Activated CD8-positive, alpha-beta memory T cell treated with anti-CD3 and anti-CD28 coated beads for 4 hours (primary cell): ENCODE measurements around the gene CLDN22.

ENCODE experiments used
- DNase-seq, 2 donors: peaks; one replicate each; pipeline ENCODE4 v3.0.0-alpha.2; 2020; ENCODE audit warnings: low read depth in 2 of 2

CLDN22 gene

GRCh38 chr4:183321516-183321915 is 1.4 kb upstream of the CLDN22 start:
- DNase-seq, result no peak

- no peak for DNase-seq
Observed at GRCh38 chr4:183321079-183321478, 1.0 kb upstream of the CLDN22 start.

GRCh38 chr4:183318656-183319055 is 1.4 kb downstream of the CLDN22 start:
- DNase-seq, result no peak

GRCh38 chr4:183314806-183315205 is 5.3 kb downstream of the CLDN22 start:
- no peak for DNase-seq

GRCh38 chr4:183314336-183314735 is 5.7 kb downstream of the CLDN22 start:
- DNase-seq, result no peak

GRCh38 chr4:183312841-183313240 is 7.2 kb downstream of the CLDN22 start:
- DNase-seq, result no peak

GRCh38 chr4:183306811-183307210 is 13.3 kb downstream of the CLDN22 start:
- no peak for DNase-seq

- no peak for DNase-seq
Observed at GRCh38 chr4:183304538-183304937, 15.5 kb downstream of the CLDN22 start.

- no peak for DNase-seq
Observed at GRCh38 chr4:183304067-183304466, 16.0 kb downstream of the CLDN22 start.

- no peak for DNase-seq
Observed at GRCh38 chr4:183303301-183303700, 16.8 kb downstream of the CLDN22 start.

- no peak for DNase-seq
Observed at GRCh38 chr4:183300655-183301054, 19.4 kb downstream of the CLDN22 start.

GRCh38 chr4:183300070-183300469 is 20.0 kb downstream of the CLDN22 start:
- DNase-seq, result no peak

- DNase-seq, result no peak
Observed at GRCh38 chr4:183299464-183299863, 20.6 kb downstream of the CLDN22 start.

GRCh38 chr4:183297675-183298074 is 22.4 kb downstream of the CLDN22 start:
- DNase-seq, result no peak

- no peak for DNase-seq
Observed at GRCh38 chr4:183295711-183296110, 24.4 kb downstream of the CLDN22 start.

GRCh38 chr4:183291070-183291469 is 29.0 kb downstream of the CLDN22 start:
- no peak for DNase-seq

- no peak for DNase-seq
Observed at GRCh38 chr4:183289688-183290087, 30.4 kb downstream of the CLDN22 start.

GRCh38 chr4:183288955-183289354 is 31.1 kb downstream of the CLDN22 start:
- no peak for DNase-seq

- DNase-seq, result no peak
Observed at GRCh38 chr4:183287677-183288076, 32.4 kb downstream of the CLDN22 start.

- DNase-seq, result no peak
Observed at GRCh38 chr4:183287309-183287659, 32.8 kb downstream of the CLDN22 start.

- no peak for DNase-seq
Observed at GRCh38 chr4:183286590-183287308, 33.3 kb downstream of the CLDN22 start.

GRCh38 chr4:183285886-183286285 is 34.2 kb downstream of the CLDN22 start:
- DNase-seq, result no peak

- DNase-seq, result no peak
Observed at GRCh38 chr4:183284965-183285364, 35.1 kb downstream of the CLDN22 start.

GRCh38 chr4:183284258-183284785 is 35.8 kb downstream of the CLDN22 start:
- DNase-seq, result no peak
